Measurements from ENCODE around the gene IL1RL2. TPM values are rescaled to one million over a fixed set of nuclear protein-coding genes. Genes with fewer than 3 reads are reported as not detected.

IL1RL2 gene
- total RNA-seq, 1 experiment from 2014 or later, result not detected

DNA sequence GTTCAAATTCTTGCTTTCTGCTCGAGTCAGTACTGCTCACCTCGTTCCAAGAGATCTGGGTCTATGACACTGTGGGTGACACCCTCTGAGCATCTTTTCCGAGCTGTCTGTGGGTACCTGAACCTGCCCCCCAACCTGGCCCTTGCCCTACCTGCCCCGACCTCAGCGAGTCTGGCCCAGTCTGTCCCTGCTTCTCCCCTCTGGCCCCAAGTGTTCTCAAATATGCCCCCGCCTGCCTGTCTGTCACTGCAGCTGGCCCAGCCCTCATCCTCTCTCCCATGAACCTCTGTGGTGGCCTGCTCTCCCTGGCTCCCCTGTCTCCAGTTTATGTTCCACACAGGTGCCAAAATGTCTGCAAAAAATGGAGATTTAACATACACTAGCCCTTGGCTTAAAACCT, 32.5 kb upstream of the IL1RL2 start:
- Histone ChIP-seq H3K27me3 (no peaks in the 10 kb centered on the region), H3K36me3 (peaks cover 11% of the 10 kb centered on the region), H3K9me3 (no peaks in the 10 kb centered on the region), H3K4me3 (no peak overlapping the region)
- no peak for DNase-seq

- DNase-seq, result no peak
- Histone ChIP-seq H3K36me3 (peaks cover 11% of the 10 kb centered on the region), H3K9me3 (no peaks in the 10 kb centered on the region)
These were observed 31.7 kb upstream of the IL1RL2 start for GRCh38 chr2:102154946-102155702.

DNA sequence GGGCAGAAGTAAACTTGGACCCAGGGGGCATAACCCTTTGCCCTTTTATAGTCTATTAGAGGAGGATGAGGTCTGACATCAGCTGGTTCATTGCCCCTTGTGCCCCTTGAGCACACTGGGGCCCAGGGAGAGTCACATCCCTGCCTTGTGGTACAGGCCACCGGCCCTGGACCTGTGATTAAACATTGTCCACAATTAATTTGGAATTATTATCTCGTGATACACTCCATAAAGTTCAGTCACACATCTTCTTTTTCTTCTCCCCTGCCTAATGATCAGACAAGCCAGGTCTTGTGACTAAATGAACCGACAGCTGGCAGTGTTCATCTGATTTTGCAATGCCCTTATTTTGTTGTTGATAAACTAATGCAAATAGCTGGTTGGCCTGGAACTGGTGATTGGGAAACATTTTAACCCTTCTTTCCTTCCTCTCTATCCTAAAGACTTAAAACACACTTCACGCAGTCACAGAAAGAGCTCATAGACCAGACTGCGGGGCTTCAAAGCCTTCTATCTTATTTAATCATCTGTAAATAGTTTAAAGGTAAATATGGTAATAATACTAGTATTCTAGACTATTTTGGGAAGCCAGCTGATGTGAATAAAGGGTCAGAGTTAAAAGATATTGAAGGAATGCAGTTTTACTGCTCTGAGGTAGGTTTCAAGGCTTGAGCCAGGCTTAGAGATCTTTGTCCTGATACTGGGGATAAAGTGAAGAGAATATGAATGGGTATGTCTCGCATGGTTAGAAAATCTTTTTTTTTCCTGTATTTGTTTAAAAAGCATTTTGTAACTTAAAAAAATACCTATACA, 30.9 kb upstream of the IL1RL2 start:
- H3K36me3 ChIP-seq, result peaks cover 11% of the 10 kb centered on the region

More at GRCh38 chr2:102154946-102155702, 31.7 kb upstream of the IL1RL2 start:
- no peak overlapping the region for H3K4me3 ChIP-seq
- H3K27me3 ChIP-seq, result no peaks in the 10 kb centered on the region

GRCh38 chr2:102158011-102158755, 28.6 kb upstream of the IL1RL2 start:
- no peak overlapping the region for H3K4me3 ChIP-seq
- DNase-seq, result no peak
- H3K9me3 ChIP-seq, result no peaks in the 10 kb centered on the region

More for the DNA sequence above, 30.9 kb upstream of the IL1RL2 start:
- Histone ChIP-seq H3K9me3 (no peaks in the 10 kb centered on the region), H3K27me3 (no peaks in the 10 kb centered on the region), H3K4me3 (no peak overlapping the region)
- DNase-seq, result no peak

DNA sequence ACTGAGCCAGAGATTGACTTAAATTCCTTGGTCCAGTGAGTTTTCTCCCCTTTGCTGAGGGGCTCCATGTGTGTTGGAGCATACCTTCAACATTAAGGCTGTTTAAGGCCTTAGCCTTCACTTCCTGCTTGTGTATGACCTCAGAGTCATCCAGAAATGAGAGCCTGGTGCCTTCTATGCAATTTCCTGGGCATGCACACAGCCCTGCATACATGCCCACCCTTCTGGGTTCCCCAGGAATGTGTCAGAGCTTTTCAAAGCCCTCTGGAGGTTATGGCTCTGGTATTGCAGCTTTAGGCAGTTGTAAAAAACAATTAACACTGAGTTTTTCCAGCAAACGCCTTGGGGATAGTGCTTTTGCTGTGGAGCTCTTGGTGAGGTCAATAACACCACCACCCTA, 27.5 kb upstream of the IL1RL2 start:
- DNase-seq, result no peak
- no peaks in the 10 kb centered on the region for H3K9me3 ChIP-seq
- no peak overlapping the region for H3K4me3 ChIP-seq
- H3K36me3 ChIP-seq, result peaks cover 11% of the 10 kb centered on the region
- H3K27me3 ChIP-seq, result no peaks in the 10 kb centered on the region

More at GRCh38 chr2:102158011-102158755, 28.6 kb upstream of the IL1RL2 start:
- no peaks in the 10 kb centered on the region for H3K27me3 ChIP-seq
- peaks cover 11% of the 10 kb centered on the region for H3K36me3 ChIP-seq

- H3K36me3 ChIP-seq, result peaks cover 8% of the 10 kb centered on the region; the same call in 1 of the 2 replicates
- H3K9me3 ChIP-seq, result no peaks in the 10 kb centered on the region
- no peaks in the 10 kb centered on the region for H3K27me3 ChIP-seq
- H3K4me3 ChIP-seq, result no peak overlapping the region
- no peak for DNase-seq
These were observed 20.5 kb upstream of the IL1RL2 start for GRCh38 chr2:102166189-102166845.

DNA sequence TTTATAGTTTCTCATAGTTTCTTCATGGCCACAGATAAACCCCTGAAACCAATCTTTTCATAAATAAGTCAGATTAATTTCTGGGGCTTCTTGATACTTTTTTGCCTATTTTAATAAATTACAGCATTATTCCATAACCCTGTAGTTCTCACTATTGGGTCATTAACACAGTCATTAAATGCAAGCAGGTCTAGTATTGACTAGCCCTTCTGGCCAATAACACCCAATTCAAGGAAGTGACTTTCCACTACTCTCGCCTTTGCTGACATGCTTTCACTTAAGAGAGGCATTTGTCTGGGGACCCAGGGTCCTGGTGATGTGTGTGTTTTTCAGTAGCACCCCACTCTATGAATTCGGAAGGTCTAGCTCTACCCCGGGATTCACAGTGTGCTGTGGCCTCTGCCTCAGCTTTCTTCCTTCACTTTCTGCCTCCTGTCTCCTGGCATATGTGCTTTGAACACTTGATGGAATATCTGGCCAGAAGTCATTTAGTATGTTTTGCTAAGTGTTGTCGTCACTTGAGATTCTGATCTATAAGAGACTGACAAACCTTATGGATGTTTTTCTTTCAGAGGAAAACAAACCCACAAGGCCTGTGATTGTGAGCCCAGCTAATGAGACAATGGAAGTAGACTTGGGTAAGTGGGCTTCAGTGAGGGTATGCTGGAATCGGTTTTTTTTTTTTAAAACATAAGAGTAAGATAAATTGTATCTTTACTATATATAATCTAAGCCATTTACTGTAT, 18.6 kb upstream of the IL1RL2 start:
- no peaks in the 10 kb centered on the region for H3K9me3 ChIP-seq
- DNase-seq, result no peak
- peaks cover 13% of the 10 kb centered on the region for H3K36me3 ChIP-seq
- no peaks in the 10 kb centered on the region for H3K27me3 ChIP-seq
- no peak overlapping the region for H3K4me3 ChIP-seq

- Histone ChIP-seq H3K9me3 (no peaks in the 10 kb centered on the region), H3K36me3 (peaks cover 18% of the 10 kb centered on the region), H3K4me3 (no peak overlapping the region), H3K27me3 (no peaks in the 10 kb centered on the region)
- no peak for DNase-seq
These were observed 14.9 kb upstream of the IL1RL2 start for GRCh38 chr2:102171946-102172345.

DNA sequence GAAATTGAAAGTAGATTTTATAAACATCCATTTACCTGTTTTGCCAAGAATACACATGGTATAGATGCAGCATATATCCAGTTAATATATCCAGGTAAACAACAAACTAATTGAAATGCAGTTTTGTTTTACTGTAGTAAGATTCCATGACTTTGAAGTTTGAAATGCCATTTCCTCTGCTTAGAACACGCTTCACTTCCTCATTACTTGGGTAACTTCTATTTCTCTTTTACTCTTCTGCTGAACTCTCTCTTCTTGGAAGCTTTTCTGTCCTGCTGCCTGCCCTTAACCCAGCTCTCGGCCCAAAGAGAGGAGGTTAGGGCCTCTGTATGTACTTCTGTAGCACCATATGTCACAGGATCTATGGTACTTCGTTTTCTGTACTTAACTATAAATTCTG, 14.1 kb upstream of the IL1RL2 start:
- H3K4me3 ChIP-seq, result no peak overlapping the region
- H3K36me3 ChIP-seq, result peaks cover 18% of the 10 kb centered on the region
- H3K27me3 ChIP-seq, result no peaks in the 10 kb centered on the region
- no peaks in the 10 kb centered on the region for H3K9me3 ChIP-seq
- DNase-seq, result no peak

DNA sequence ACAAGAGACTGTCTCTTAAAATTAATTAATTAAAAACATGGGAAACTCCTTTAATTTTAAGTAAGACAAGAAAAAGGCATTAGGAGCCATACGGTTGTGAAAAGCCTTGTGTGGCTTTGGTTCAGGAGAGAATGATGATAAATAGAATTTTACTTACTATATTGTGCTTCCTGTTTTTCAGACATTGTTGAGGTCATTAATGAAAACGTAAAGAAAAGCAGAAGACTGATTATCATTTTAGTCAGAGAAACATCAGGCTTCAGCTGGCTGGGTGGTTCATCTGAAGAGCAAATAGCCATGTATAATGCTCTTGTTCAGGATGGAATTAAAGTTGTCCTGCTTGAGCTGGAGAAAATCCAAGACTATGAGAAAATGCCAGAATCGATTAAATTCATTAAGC, 10.7 kb upstream of the IL1RL2 start:
- H3K4me3 ChIP-seq, result no peak overlapping the region
- peaks cover 14% of the 10 kb centered on the region for H3K36me3 ChIP-seq
- no peaks in the 10 kb centered on the region for H3K9me3 ChIP-seq
- no peaks in the 10 kb centered on the region for H3K27me3 ChIP-seq
- DNase-seq, result no peak

GRCh38 chr2:102177814-102178478, 8.9 kb upstream of the IL1RL2 start:
- Histone ChIP-seq H3K36me3 (peaks cover 9% of the 10 kb centered on the region), H3K27me3 (no peaks in the 10 kb centered on the region), H3K9me3 (no peaks in the 10 kb centered on the region), H3K4me3 (no peak overlapping the region)
- no peak for DNase-seq

DNA sequence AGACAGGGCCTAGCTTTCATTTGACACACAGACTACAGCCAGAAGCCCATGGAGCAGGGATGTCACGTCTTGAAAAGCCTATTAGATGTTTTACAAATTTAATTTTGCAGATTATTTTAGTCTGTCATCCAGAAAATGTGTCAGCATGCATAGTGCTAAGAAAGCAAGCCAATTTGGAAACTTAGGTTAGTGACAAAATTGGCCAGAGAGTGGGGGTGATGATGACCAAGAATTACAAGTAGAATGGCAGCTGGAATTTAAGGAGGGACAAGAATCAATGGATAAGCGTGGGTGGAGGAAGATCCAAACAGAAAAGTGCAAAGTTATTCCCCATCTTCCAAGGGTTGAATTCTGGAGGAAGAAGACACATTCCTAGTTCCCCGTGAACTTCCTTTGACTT, 7.8 kb upstream of the IL1RL2 start:
- Histone ChIP-seq H3K36me3 (peaks cover 8% of the 10 kb centered on the region; the same call in 1 of the 2 replicates), H3K27me3 (no peaks in the 10 kb centered on the region), H3K9me3 (no peaks in the 10 kb centered on the region), H3K4me3 (no peak overlapping the region)
- no peak for DNase-seq

- Histone ChIP-seq H3K36me3 (peaks cover 7% of the 10 kb centered on the region; the same call in 1 of the 2 replicates), H3K4me3 (no peak overlapping the region), H3K9me3 (no peaks in the 10 kb centered on the region), H3K27me3 (no peaks in the 10 kb centered on the region)
- no peak for DNase-seq
These were observed 6.8 kb upstream of the IL1RL2 start for GRCh38 chr2:102179788-102180686.

DNA sequence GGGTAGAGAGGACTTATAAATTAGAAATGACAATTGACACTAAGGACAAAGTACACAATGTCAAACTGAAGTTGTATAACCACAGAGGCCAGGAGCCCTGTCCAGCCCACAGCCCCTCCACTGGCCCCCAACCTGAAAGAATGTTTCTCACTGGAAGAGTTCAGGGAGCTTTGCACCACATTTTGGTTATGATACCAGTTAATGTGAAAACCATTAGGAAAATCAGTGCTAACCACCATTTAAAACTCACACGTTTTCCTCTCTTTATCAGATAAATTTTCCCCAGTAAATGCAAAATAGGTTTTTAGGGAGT, 6.2 kb upstream of the IL1RL2 start:
- no peaks in the 10 kb centered on the region for H3K9me3 ChIP-seq
- DNase-seq, result no peak
- H3K4me3 ChIP-seq, result no peak overlapping the region
- H3K27me3 ChIP-seq, result no peaks in the 10 kb centered on the region
- peaks cover 7% of the 10 kb centered on the region; the same call in 1 of the 2 replicates for H3K36me3 ChIP-seq

- 0 out of 2 replicates have a peak, but pooled peaks cover 2% of the 10 kb centered on the region for H3K36me3 ChIP-seq
- H3K27me3 ChIP-seq, result no peaks in the 10 kb centered on the region
- DNase-seq, result no peak
- no peaks in the 10 kb centered on the region for H3K9me3 ChIP-seq
- no peak overlapping the region for H3K4me3 ChIP-seq
These were observed 5.4 kb upstream of the IL1RL2 start for GRCh38 chr2:102181376-102181775.
